HG02840 (cell line): Measurements from ENCODE around the gene C1orf87.

Experiments
- ATAC-seq: cut with Tn5 transposase; IDR thresholded peaks from one replicate; pipeline ENCODE4 v1.9.1; 2021; ENCODE audit warnings: mild to moderate bottlenecking, moderate library complexity, moderate number of reproducible peaks; ENCODE audit not compliant: unreplicated experiment, low FRiP score

The C1orf87 gene

DNA sequence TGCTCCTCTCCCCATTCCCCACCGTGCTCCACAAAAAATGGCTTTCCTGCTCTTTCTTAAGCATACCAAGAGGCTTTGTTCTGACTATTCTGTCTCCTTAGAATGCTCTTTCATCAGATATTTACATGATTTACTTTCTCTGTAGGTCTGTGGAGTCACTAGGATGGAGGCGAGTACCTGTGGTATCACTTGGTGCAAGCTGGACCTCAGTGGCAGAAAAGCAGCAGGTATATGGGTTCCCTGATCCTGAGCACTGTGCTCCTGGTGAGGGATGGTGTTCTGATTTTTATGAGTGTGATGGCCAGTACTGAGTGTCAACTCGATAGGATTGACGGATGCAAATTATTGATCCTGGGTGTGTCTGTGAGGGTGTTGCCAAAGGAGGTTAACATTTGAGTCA lies 10.0 kb downstream of the C1orf87 start:
- ATAC-seq: no peak

DNA sequence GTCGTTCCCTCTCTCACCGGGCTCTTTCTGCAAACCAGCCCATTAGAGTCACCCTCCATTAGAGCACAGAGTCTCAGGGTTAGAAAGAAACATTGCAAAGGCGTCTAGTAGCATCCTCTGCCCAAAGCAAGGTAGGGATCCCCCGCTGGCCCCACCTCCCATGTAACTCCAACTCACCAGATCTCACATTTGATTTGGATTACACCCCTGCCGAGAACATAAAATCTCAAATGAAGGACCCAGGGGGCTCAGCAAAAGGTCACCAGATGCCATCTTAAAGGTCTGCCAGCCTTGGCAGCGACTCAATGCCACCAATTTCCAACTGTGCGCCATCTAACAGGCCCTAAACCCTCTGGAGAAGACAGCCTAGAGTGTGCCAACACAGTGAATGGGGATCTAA lies 14.1 kb downstream of the C1orf87 start:
- ATAC-seq: no peak

DNA sequence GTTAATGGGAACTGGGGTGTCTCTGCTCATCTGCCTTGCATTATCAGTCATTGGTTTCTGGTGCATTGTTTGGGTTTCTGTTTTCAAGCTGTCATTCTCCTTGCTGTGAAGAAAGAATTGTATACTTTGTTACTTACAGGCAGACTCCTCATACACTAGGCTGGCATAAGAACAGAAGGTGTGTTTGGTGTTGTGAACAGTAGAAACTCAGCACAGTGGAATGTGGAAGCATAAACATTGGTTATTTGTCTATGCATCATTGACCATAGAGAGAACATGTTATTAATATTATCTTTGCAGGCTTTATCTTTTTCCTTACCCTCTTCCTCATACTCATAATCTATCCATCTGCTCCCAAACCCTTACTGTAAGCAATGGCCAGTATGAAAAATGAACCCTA lies 18.2 kb downstream of the C1orf87 start:
- ATAC-seq: no peak

DNA sequence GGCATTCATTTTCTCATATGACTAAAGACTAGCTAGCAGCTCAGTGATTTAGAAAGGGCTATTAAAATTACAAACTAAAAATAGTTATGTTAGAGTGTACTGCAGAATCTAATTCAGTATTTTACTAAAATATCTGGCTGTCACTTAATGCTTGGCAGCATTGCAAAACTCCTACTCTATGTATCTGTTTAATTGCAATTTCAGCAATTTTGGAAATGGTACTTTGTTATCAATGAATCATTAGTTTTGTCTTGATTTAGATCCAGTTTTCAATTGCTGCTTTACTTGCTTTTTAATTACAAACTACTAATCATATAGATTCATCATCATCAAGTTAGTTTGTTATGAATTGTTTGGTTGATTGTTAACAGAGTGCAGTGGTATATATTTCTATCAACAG lies 19.2 kb downstream of the C1orf87 start:
- ATAC-seq: no peak

DNA sequence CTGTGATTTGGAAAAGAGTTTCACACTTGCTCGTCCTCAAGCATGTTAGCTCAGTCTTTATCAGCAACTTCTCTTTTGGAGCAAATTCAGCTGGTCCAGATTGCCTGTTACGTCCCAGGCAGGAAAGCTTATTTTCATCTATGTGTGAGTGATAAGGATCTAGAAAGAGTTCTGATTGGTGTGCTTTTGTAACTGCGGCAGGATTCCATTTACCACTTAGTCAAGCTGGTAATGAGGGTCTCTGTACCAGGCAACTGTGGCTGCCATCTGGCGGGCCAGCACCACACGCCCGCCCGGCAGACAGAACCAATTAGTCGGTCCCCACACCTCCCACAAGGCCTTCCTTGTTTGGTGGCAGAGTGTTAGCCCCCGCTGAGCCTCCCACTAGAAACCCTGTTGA lies 21.0 kb downstream of the C1orf87 start:
- no peak for ATAC-seq

DNA sequence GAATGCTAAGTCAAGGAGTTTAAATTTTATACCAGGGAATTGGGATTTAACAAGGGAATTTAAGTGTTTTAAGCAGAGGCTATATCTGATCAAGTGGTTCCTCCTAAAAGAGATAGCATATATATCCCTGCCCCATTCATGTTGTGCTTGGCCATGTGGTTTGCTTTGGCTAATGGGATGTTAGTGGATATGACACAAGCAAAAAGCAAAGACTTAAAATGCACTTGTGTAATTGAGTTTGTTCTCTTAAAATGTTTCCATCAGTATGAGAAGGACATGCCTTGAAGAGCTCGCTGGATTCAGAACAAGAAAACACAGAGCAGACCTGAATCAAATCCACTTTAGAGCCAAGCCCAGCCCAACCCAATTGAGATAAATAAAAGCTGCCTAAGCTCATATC lies 22.4 kb downstream of the C1orf87 start:
- ATAC-seq: no peak

DNA sequence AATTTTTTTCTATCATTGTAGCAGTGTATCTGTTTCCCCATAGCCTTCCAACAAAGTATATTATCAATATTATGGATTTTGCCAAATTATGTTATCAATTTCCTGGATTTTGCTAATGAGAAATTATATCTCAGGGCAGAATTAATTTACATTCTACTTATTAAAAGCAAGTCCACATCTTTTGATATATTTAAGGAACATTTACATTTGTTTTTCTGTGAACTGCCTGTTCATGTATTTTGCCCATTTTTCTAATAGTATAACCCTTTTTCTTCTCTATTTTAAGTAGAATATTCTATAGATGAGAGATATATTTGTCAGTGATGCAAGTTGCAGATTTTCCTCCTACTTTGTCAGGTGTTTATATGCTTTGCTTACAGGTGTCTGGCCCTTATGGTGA lies 24.4 kb downstream of the C1orf87 start:
- ATAC-seq: no peak

DNA sequence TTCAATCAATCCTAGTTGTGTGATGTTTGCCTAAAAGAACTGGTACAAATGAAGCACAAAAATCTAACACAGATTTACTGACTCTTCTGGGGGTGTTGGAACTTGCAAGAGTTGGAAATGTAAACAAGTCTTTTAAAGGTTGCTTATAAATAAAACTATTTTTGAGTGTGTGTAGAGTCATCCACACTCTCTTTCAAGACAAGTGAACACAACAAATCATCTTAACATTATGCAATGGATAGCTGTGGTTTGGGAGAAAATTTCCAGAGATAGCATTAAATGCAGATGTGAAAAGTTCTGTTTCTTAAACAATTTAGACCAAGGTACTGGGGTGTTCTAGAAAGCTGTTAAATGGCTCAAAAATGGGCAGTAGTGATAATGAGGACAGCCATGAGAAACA lies 28.7 kb downstream of the C1orf87 start:
- ATAC-seq: no peak

DNA sequence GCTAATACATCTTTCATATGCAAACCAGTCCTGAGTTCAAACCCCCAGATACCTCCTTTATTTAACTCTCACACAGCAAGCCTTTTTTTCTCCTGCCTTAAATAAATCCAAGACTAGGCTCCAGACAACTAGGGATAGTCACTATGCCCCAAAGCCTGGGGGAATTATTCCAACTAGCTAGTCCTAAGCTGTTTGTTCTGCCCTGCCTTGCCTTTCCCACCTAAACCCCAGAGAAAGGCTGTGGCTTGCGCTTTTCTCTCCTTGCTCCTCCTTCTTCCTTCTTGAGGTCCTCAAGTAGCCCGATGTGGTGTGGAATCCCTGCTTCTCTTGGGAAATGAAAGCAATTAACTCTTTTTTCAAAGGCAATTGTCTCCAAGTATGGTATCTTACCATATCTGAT lies 31.8 kb downstream of the C1orf87 start:
- no peak for ATAC-seq

DNA sequence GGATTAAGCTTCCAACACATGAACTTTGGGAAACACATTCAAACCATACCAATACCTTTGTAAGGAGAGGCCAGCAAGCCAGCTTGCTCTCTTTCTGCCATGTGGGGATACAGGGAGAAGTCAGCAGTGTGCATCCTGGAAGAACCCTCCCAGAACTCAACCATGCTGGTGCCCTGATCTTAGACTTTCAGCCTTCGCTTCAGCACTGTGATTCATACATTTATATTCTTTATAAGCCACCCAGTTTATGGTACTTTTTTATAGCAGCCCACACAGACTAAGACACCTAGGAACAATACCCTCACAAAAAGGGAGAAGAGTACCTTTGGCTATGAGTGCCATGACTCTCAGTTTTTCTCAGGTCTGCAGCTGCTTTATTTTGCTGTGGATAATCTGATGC lies 35.9 kb downstream of the C1orf87 start:
- no peak for ATAC-seq

DNA sequence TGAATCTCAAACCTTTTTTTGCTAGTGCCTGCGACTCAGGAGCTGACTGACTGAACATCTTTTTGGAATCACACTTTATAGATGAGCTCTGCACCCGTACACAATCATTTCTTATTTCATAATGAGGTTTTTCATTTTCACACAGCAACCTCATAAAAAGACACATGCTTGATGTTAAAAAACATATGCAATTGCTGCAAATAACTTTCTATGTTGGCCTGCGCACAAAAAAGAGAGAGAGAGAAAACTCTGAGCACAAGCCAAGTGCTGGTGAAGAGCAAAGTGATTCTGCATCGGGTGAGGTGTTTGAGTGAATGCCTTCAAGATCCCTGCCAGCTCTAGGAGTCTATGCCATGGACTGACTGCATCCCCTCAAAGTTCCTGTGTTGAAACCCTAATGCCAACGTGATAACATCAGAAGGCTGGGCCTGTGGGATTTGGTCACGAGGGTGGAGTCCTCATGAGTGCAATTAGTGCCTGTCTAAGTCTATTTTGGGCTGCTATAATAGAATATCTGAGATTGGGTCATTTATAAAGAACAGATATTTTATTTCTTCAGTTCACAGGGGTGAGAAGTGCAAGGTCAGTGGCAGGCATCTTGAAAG lies 36.6 kb downstream of the C1orf87 start:
- ATAC-seq: no peak

DNA sequence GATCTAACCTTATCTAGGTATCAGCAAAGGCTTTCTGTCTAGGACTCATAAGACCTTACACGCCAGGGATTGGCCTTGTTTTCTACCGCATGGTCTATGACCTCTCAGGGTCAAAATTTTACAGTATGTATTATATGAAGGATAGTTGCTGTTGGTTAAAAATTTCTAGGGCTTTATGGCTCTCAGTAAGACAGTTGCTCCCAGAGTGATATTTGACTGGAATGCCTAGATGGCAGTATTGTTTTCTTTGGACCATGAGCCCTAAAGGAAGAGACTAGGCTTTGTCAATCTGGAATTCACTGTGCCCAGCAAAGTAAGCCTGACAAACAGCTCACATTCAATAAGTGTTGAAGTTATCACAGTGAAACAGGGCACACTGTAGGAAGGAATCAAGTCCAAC lies 37.6 kb downstream of the C1orf87 start:
- no peak for ATAC-seq

DNA sequence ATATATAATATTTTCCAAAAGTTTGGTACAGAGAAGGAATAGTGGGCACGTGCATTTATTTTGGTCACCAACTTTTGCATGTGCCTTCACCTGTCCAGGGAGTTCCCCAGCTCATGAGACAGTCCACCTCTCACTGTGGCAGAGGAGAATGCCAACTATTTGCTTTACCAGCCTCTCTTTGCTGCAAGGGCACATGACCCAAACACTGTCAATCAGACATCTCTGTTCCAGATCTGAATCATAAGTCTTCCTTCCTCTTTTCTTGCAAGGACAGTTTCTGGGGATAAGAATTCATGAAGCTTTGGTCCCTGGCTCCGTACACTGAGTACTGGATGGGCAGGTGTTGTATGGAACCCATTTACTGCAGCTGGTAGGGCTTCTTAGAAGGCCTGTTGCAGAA lies 38.6 kb downstream of the C1orf87 start:
- ATAC-seq: no peak

DNA sequence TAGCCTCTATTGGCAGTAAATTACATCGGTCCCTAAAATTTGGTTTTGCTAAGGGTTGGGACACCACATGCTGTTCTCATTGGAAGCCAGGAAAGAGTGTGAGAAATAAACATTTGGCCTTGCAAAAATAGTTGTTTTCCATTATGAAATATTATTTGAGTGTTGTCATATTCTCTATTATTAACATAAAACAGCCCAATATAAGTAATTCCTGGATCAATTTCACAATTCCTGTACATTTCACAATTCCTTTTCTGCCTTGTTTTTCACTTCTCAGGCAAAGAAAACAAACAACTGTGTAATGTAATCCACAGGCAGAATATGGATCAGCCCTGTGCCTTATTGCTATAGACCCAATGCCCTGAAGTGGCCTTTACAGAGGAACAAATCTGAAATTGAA lies 40.5 kb downstream of the C1orf87 start:
- ATAC-seq: no peak

DNA sequence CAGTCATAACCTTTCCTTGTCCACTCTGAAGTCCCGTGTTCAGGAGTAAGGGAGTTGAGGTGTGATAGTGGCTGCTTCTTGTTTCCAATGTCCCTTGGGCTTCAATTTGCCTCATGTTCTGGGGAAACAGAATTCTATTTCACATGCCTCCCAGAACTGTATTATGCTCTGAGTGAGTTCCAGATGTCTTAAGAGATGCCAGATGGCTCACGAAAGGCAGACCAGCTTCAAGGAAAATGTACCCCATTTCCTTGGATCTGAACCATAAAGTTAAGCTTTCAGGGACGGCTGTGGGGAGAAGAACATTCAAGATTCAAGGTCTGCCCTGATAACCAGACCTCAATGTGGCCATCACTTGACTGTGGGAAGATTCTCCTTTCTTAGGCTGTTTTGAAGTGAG lies 42.4 kb downstream of the C1orf87 start:
- no peak for ATAC-seq

DNA sequence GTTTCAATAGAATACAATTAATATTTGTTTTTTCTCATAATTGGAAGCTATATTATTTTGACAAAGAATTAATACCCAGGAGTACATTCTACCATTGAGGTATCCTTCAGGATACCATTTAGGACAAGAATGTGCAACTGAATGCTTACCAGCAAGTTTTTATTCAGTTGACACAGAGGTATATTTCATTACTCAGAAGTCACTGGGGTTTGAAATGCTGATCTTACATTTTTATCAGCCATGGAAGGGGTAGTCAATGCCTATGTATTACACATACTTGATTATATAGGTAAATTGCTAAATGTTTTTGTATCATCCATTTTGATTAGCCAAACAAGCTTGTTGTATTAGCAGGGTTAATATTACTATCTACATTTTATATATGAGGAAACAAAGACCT lies 48.0 kb downstream of the C1orf87 start:
- no peak for ATAC-seq

DNA sequence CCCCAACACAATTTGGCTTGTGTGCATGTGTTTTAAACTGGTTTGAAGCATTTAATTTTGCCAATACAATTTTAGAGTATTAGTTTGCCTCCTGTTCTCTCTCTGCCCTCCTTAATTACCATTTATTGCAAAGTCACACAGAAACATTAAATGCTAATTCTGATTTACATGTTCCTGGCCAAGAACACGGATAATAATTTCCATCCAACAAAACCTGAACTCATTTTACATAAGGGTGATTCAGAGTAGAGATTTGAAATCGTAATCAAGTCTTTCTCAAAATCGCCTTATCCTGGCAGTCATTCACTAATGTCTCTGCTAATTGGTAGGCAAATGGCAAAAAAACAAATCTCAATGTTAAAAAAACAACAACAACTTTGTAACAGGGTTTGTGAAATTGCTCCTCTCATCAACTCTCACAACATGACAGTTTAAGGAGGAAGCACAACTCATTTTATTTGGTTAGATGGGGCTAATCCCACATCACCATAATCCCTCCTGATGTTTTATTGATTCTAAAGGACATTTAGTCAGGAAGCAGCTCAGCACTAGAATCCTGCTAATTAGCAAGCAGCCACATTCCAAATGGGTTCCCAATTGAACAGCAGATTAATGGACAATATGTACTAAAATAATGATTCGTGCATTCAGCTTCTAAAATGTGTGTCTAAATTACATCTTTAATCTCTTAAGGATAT lies 55.9 kb downstream of the C1orf87 start:
- no peak for ATAC-seq

DNA sequence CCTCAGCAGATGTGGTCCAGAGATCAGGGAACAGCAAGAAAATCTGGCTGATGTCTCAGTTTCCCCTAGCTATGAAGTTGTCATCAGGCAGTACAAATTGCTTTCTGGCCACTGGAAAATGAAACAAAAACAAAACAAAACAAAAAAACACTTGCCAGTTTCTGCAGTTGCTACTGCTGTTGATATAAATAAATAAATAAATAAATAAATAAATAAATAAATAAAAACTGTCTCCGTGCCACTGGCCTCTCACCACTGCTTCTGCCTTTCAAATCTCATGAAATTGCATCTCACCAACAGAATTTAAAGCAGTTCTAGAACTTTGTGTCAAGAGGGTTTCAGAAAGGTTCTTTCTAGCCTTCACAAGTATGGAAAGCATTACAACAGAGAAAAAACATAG lies 62.9 kb downstream of the C1orf87 start:
- ATAC-seq: no peak

DNA sequence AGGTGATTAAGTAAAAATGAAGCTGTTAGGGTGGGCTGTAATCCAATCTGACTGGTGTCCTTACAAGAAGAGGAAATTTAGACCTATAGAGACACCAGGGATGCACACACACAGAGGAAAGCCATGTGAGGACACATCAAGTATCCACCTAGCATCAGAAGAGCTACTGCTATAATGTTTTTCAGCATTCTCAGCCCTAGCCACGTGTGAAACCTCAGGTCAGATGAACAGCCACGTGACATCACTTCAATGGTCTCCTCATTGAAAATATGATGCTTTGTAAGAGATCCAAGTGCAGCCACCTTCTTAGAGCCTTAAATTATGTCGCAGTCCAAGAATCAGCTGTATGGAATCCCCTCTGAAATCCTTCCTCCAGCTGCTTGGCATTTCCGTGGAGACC lies 65.1 kb downstream of the C1orf87 start:
- no peak for ATAC-seq

DNA sequence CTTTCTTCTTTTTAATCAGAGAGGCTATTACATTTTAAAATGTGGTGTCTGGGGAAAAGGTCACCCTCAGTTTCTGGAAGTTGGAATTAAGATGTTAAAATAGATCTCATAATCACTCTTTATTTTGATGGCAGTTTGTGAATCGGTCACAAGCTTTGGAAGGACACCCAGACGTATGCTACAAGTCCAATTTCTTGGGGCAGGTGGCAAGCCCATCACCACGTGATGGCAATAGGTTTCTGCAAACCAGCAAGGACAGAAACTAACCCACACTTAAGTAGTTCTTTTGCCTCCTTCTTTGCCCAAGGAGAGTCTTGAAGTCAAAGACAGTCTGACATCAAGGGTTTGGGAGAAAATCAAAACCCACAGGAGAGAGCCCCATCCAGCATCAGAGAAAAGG lies 72.9 kb downstream of the C1orf87 start:
- no peak for ATAC-seq

DNA sequence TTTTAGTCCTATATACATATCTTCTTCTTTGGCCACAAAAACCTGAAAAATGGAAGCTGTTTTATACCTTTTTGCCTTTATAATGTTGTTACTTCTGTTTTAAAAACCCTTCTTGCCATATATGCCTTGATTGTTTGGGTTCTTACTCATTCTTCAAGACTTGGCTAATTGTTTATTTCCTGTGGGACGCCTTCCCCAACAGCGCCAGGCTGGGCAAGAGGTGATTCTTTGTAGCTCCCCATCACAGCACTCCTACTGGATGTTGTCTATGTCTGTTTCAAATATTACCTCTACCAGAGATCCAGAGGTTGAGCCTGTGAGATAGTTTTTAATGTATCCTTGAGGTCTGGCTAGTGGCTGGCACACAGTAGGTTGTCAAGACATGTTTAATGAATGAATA lies 73.8 kb downstream of the C1orf87 start:
- no peak for ATAC-seq

DNA sequence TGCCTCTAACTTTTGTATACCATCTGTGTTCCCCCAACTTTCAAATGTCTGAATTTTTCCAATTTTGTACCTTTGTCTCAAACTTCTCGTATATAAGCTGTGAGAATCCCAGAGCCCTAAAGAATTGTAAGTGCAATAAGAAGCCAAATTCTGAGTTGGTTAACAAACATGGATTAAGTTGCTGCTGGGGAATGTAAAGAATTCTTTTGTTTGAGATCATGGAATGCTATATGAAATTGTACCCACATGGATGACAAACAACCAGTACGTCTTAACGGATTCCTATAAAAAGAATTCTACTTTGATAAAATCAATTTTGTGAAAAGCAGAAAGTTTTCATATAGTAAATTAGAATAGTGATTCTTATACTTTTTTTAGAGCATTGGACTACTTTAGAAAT lies 74.6 kb downstream of the C1orf87 start:
- no peak for ATAC-seq
